Ramos (cell line): ENCODE measurements around the gene WDR87.
"Not testable (repeated sequence)": the region's sequence is repeated elsewhere in the genome, so short reads cannot be mapped to it uniquely, and the experiment has no call there.

Source experiments
- in situ Hi-C: fragments of 300-500 bp; cut with MboI; formaldehyde crosslinking; loops from one replicate; pipeline ENCODE4 v1.14.3; 2022; ENCODE audit warnings: low sequenced_read_pairs; ENCODE audit not compliant: unreplicated experiment

The WDR87 gene

DNA sequence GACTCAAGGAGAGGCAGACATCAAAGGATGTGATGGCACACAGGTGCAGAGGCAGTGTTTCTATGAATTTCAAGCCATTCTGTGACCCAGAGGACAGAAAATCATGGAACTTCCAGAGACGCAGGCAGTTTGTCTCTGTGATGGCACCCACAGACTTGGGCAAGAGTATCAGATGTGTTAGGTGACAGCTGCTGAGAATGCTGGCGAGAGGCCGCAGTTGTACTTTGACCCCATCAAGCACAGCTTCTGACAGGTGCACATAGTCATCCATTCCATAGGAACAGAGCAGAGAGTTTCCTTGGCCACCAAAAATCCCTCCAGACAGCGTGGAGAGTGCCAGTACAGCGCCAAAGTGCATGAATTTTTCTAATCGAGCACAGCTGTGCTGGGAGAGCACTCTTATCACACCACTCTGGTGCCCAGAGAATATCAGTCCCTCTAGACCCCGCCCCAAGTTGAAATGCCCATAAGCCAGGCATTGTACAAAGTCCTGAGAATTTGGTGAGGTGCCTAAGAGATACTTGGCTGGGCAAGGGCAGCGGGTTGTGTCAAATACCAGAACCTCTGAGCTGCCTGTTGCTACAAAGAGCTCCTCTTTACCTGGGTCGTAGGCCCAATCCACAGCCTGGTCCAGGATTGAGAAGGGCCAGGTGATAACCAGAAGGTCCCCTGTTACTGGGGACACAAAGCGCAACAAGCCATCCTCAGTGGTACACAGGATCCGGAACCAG is 12.4 kb downstream of the WDR87 start:
- in situ Hi-C loops, result no loop called here

- in situ Hi-C loops, result no loop called here
Measured at GRCh38 chr19:37886571-37886970, 19.8 kb downstream of the WDR87 start.

GRCh38 chr19:37885392-37885791 is 21.0 kb downstream of the WDR87 start:
- in situ Hi-C loops, result no loop called here

GRCh38 chr19:37877147-37877546 is 29.2 kb downstream of the WDR87 start:
- in situ Hi-C loops, result no loop called here

GRCh38 chr19:37876032-37876431 is 30.4 kb downstream of the WDR87 start:
- in situ Hi-C loops, result no loop called here

- in situ Hi-C loops, result no loop called here
Measured at GRCh38 chr19:37874784-37875183, 31.6 kb downstream of the WDR87 start.

DNA sequence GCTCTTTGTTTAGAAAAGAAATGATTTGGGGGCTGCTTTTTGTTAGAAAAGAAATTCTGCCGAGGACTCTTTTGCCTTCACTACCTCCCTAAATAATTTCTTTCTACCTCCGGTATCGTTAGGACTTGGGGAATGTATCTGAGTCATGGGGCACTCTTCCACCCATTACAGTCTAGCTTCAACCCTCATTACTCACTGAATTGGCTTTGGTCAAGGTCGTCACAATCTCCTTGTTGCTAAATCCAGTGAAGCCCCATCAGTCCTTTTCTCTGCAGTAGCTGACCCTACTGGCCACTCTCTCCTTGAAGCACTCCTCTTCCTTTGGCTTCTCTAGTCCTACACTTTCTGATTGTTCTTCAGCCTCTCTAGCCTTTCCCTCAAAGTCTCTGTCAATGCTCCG is 34.0 kb downstream of the WDR87 start:
- in situ Hi-C loops, result no loop called here

- in situ Hi-C loops, result no loop called here
Measured at GRCh38 chr19:37869766-37870340, 36.5 kb downstream of the WDR87 start.

GRCh38 chr19:37867831-37868230 is 38.6 kb downstream of the WDR87 start:
- in situ Hi-C loops, result no loop called here

GRCh38 chr19:37865930-37866329 is 40.5 kb downstream of the WDR87 start:
- in situ Hi-C loops, result not testable (repeated sequence)

GRCh38 chr19:37864501-37864900 is 41.9 kb downstream of the WDR87 start:
- in situ Hi-C loops, result no loop called here

DNA sequence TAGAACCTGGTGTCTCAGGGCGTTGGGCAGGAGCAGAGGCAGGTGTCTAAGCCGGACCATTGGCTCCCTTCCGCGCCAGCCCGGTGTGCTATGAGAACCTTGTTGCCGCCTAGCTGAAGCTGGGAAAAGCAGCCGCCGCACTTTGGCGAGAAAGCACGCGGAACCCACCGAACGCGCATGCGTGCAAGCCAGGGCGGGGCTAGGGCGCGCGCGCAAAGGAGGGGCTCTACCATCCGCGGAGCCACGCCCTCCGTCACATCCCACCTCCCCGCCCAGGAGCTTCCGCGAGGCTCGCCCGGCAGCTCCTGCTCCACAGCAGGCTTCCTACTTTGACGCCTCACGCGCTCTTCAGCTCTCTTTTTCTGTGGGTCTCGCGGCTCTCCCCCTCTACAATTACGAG is 51.3 kb downstream of the WDR87 start:
- in situ Hi-C loops, result no loop called here

GRCh38 chr19:37845932-37846331 is 60.5 kb downstream of the WDR87 start:
- in situ Hi-C loops, result no loop called here
